Measurements from ENCODE around the gene ENAM.

- TF ChIP-seq, protein P1, sequence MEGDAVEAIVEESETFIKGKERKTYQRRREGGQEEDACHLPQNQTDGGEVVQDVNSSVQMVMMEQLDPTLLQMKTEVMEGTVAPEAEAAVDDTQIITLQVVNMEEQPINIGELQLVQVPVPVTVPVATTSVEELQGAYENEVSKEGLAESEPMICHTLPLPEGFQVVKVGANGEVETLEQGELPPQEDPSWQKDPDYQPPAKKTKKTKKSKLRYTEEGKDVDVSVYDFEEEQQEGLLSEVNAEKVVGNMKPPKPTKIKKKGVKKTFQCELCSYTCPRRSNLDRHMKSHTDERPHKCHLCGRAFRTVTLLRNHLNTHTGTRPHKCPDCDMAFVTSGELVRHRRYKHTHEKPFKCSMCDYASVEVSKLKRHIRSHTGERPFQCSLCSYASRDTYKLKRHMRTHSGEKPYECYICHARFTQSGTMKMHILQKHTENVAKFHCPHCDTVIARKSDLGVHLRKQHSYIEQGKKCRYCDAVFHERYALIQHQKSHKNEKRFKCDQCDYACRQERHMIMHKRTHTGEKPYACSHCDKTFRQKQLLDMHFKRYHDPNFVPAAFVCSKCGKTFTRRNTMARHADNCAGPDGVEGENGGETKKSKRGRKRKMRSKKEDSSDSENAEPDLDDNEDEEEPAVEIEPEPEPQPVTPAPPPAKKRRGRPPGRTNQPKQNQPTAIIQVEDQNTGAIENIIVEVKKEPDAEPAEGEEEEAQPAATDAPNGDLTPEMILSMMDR (IDR thresholded peaks at IDR 0.05), result no peak
- TF ChIP-seq POLR2AphosphoS5 (IDR thresholded peaks at IDR 0.05), result no peak
- TF ChIP-seq POLR2A (IDR thresholded peaks at IDR 0.05), result no peak
- TF ChIP-seq EP300 (IDR thresholded peaks at IDR 0.05), result no peak
Measured at GRCh38 chr4:70613306-70614183, 15.0 kb upstream of the ENAM start.
